Measurements from ENCODE around the gene SLC9A3. TPM values are rescaled to one million over a fixed set of nuclear protein-coding genes. Genes with fewer than 3 reads are reported as not detected.

SLC9A3 gene
- total RNA-seq, 3 donors from 2014 or later (not counting 1 experiment from before 2014, with no cell fraction given), result 0.61 to 1.1 (median 0.73) TPM

GRCh38 chr5:544675-545355 is 20.6 kb upstream of the SLC9A3 start:
- Mint-ChIP-seq H3K27ac (peak overlapping the region in 1 of 2 donors; percentile 80), H3K4me3 (peak overlapping the region; percentile 31), H3K4me1 (peaks cover 7 to 32% of the 10 kb centered on the region in 2 donors), H3K27me3 (ENCODE audit: low read depth in 2 of 2) (peaks cover 17 to 22% of the 10 kb centered on the region in 2 donors), H3K36me3 (no peaks in the 10 kb centered on the region), H3K9me3 (no peaks in the 10 kb centered on the region)
- no peak for DNase-seq
- WGBS (ENCODE audit: insufficient coverage), result 91% methylated on average over 9 of the region's 9 CpGs
- peaks cover 3% of the 10 kb centered on the region for H3K27me3 ChIP-seq (ENCODE audit: control insufficient read depth, insufficient read depth, low read length)
- peak overlapping the region; percentile 28 for H3K4me3 ChIP-seq (ENCODE audit: low read length)
- H3K4me1 ChIP-seq (ENCODE audit: control insufficient read depth, insufficient read depth, low read length), result peaks cover 20% of the 10 kb centered on the region
- intact Hi-C loops (cut with micrococcal nuclease), result no loop called here
- peak overlapping the region; percentile 54 for H3K27ac ChIP-seq (ENCODE audit: low read length)
- H3K36me3 ChIP-seq (ENCODE audit: control insufficient read depth, insufficient read depth, low read length), result no peaks in the 10 kb centered on the region
- TF ChIP-seq CTCF (IDR thresholded peaks at IDR 0.05), result no peak
- H3K9me3 ChIP-seq (ENCODE audit: control insufficient read depth, insufficient read depth, low read length), result no peaks in the 10 kb centered on the region
- no peak for ATAC-seq

GRCh38 chr5:543755-544674 is 19.8 kb upstream of the SLC9A3 start:
- ATAC-seq (peak; percentile 79 to 81 (median 80)), DNase-seq (peak in 1 of 2 donors; percentile 65)
- H3K36me3 Mint-ChIP-seq, result no peaks in the 10 kb centered on the region
- H3K4me1 ChIP-seq (ENCODE audit: control insufficient read depth, insufficient read depth, low read length), result peaks cover 20% of the 10 kb centered on the region
- peak overlapping the region; percentile 28 for H3K4me3 ChIP-seq (ENCODE audit: low read length)
- H3K9me3 Mint-ChIP-seq, result no peaks in the 10 kb centered on the region
- H3K27me3 ChIP-seq (ENCODE audit: control insufficient read depth, insufficient read depth, low read length), result peaks cover 2% of the 10 kb centered on the region
- H3K36me3 ChIP-seq (ENCODE audit: control insufficient read depth, insufficient read depth, low read length), result no peaks in the 10 kb centered on the region
- TF ChIP-seq CTCF (IDR thresholded peaks at IDR 0.05), result no peak
- intact Hi-C loops (cut with micrococcal nuclease), result no loop called here
- H3K27ac ChIP-seq (ENCODE audit: low read length), result peak overlapping the region; percentile 54
- peak overlapping the region; percentile 70 for H3K4me3 Mint-ChIP-seq
- peaks cover 14 to 15% of the 10 kb centered on the region in 2 donors for H3K27me3 Mint-ChIP-seq (ENCODE audit: low read depth in 2 of 2)
- no peaks in the 10 kb centered on the region for H3K9me3 ChIP-seq (ENCODE audit: control insufficient read depth, insufficient read depth, low read length)
- 14% methylated on average over 30 of the region's 30 CpGs for WGBS (ENCODE audit: insufficient coverage)
- peak overlapping the region; percentile 53 to 80 for H3K27ac Mint-ChIP-seq
- H3K4me1 Mint-ChIP-seq, result peaks cover 7 to 32% of the 10 kb centered on the region in 2 donors

GRCh38 chr5:543351-543750 is 19.1 kb upstream of the SLC9A3 start:
- Histone ChIP-seq H3K9me3 (ENCODE audit: control insufficient read depth, insufficient read depth, low read length) (no peaks in the 10 kb centered on the region), H3K36me3 (ENCODE audit: control insufficient read depth, insufficient read depth, low read length) (no peaks in the 10 kb centered on the region), H3K4me1 (ENCODE audit: control insufficient read depth, insufficient read depth, low read length) (peaks cover 20% of the 10 kb centered on the region), H3K4me3 (ENCODE audit: low read length) (no peak overlapping the region), H3K27me3 (ENCODE audit: control insufficient read depth, insufficient read depth, low read length) (peaks cover 2% of the 10 kb centered on the region), H3K27ac (ENCODE audit: low read length) (peak overlapping the region; percentile 54)
- intact Hi-C loops (cut with micrococcal nuclease), result no loop called here
- Mint-ChIP-seq H3K36me3 (no peaks in the 10 kb centered on the region), H3K4me1 (peaks cover 7 to 32% of the 10 kb centered on the region in 2 donors), H3K9me3 (no peaks in the 10 kb centered on the region), H3K27ac (peak overlapping the region; percentile 53 to 80), H3K4me3 (peak overlapping the region; percentile 70), H3K27me3 (ENCODE audit: low read depth in 2 of 2) (peaks cover 11 to 12% of the 10 kb centered on the region in 2 donors)
- no peak for ATAC-seq
- WGBS (ENCODE audit: insufficient coverage), result 91% methylated on average over 5 of the region's 5 CpGs
- no peak for DNase-seq
- TF ChIP-seq CTCF (IDR thresholded peaks at IDR 0.05), result no peak
